CD4-positive, alpha-beta T cell treated with Interleukin-10 for 1 hour (primary cell): ENCODE results near the gene FMN2.

Experiments used
- DNase-seq: peaks from one replicate; pipeline ENCODE4 v3.0.0-alpha.2; 2020

Gene FMN2

DNA sequence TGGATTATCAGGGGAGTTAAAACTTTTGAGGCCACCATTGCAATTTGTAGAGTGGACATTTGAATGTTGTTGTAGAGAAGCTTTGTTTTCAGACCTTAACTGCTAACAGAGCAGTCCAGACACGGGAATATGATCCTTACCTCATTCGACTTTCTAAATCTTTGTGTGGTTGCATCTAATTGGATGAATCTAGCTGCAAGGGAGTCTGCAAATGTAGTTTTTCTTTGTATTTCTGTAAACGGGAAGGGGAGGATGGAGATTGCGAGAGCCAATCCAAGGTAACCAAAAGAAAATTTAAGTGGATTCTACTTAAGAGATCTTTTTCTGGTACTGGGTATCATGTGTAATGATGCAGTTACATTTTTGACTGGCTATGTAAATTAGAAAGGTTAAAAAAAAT, 110.2 kb downstream of the FMN2 start:
- no peak for DNase-seq

DNA sequence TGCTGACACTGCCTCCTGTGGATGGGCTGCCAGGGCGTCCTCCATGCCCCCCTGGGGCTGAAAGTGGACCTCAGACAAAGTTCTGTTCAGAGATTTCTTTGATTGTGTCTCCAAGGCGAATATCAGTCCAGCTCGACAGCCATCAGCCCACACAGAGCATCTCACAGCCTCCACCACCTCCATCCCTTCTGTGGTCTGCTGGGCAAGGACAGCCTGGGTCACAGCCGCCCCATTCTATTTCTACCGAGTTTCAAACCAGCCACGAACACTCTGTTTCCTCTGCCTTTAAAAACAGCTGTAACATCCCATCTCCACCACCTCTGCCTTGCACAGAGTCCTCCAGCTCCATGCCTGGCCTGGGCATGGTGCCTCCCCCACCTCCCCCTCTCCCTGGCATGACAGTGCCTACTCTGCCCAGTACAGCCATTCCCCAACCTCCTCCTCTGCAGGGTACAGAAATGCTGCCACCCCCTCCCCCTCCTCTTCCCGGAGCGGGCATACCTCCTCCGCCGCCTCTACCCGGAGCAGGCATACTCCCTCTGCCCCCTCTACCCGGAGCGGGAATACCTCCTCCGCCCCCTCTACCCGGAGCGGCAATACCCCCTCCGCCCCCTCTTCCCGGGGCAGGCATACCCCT, 115.5 kb downstream of the FMN2 start:
- no peak for DNase-seq

DNA sequence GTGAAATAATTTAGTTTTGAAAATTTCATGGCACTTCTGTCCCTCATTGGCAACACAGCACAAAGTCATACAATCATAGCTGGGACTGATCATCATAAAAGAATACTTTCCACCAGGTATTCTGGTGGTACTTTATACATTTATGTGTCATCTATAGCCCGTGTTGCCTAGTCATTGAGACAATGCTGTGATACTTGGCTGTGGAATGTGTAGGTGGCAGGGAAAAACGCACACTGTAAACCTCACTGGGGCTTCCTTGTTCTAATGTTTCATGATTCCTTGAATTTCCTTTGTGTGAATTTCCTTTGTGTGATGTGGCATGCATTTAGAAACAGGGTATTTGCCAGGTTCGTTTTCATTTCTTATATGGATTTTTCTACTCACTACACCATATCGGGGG, 118.3 kb downstream of the FMN2 start:
- no peak for DNase-seq

DNA sequence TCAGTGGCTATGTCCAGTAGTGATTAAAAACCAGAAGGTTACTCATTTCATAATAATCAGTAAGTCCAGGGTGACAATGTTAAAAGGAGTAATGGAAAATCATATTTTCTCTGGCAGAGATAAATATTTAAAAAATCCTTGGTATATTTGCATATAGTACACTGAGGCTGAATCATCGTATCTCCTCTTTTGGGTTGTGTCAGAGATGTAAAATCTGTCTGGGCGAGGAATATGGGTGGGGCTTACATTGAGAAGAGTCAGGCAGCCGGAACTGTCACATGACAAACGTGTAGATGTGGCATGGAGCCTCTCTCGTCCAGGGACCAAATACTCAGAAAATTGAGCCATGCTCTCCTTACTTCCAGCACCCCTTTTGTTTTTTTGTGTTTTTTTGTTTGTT, 120.9 kb downstream of the FMN2 start:
- no peak for DNase-seq

DNA sequence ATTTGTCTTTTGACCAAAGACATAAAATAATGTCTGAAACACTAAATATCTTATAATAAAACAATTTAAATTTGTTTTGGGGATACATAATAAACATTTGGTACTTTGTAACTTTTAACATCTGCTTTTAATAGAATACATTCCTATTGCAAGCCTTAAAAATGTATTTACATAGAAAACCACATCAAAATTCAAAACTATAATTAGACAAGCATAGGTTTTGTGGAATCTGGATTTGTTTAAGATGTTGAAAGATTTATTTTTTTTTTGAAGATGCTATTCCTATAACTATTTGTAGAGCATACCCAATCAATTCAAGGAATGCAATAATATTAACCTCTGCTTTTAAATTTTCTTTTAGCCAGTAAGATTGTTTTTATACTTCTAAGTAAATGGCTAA, 125.7 kb downstream of the FMN2 start:
- no peak for DNase-seq

- DNase-seq = no peak
These were observed 127.4 kb downstream of the FMN2 start for GRCh38 chr1:240219104-240219503.

DNA sequence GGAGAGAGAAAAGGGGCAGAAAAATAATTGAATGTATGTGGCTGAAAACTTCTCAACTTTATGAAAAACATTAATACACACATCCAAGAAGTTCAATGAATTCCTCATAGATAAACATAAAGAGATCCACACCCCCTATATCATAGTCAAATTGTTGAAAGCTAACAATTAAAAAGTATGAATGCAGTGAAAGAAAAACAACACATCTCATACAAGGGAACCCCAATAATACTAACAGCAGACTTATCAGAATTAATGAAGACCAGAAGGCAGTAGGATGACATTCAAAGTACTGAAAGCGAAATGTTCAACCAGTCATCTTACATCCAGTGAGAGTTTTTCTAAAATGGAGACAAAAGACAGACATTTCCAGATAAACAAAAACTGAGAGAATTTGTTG, 134.4 kb downstream of the FMN2 start:
- DNase-seq = no peak

GRCh38 chr1:240230816-240231215, 139.1 kb downstream of the FMN2 start:
- DNase-seq = no peak

- DNase-seq = no peak
These were observed 140.8 kb downstream of the FMN2 start for GRCh38 chr1:240232530-240232929.

DNA sequence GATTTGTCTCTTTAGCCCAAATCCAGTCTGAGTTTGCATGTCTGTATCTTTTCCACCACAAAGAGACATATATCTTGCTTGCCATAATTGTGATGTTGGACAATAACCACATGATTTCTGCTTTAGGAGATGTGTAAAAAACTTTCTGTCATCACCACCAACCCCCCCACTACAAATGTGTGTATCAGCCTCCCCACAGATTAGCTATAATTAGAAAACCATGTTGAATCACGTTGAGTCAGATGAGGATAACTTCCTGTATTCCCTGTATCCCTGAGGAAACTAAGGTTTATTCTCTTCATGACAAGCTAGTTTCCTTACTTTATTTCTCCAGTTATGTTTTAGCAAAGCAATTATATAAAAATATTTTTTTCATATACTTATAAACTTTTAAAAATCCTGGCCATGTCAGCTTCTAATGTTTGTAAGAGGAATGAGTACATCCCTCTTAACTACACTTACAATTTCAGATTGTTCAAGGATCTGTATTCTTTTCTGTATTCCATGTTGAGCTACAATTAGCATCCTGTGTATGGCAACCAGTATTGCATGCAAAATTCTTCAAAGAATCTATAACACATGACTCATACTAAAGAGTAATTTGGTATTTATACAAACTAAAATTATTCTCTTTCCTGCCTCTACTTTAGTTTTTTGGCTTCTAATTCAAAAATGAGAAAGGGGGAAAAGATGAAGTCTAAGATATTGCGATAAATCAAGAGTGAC, 143.0 kb downstream of the FMN2 start:
- DNase-seq = no peak

GRCh38 chr1:240235521-240236288, 144.0 kb downstream of the FMN2 start:
- DNase-seq = no peak

GRCh38 chr1:240237305-240237721, 145.6 kb downstream of the FMN2 start:
- DNase-seq = no peak

- DNase-seq = no peak
These were observed 147.6 kb downstream of the FMN2 start for GRCh38 chr1:240239309-240239708.

DNA sequence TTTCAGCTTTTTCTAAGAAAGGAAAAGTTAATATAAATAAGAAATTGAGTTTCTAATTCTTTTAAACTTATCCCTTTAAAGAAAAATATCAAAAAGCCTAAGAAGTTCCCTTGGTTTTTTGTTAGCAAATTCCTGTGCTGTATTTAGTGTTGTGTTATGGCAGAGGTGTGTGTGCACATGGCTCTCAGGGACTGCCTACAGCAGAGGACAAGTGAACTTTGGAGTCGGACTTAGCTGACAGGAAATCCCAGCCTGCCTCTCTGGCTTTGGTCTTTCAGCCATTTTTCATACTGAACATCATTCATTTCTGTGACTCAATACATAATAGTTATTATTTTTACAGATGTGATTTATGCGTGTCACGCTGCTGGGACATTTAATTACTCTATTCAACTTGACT, 149.6 kb downstream of the FMN2 start:
- no peak for DNase-seq

DNA sequence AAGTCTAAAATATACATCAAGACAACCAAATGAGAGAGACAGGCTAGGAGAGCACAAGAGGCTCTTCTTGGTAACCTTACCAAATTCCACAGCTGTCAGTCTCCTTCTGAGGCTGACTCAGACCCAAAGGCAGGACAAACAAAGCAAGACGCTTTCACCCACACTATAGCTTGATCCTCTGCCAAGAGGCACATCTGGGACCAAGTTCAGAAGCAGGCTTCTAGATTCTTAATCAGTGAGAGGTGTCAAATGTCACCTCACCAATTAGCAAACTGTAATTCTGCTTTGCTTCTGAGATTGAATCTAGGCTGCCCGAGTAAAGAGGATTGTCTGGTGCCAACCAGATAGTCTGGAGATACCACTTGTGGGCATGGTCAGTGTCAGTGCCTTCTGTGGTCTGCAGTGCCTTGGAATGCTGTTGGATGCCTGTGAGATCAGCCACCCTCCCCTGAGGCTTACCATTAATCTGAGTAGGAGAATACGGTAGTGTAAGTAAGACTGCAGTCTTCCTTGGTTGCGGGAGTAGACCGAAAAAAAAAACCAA, 151.0 kb downstream of the FMN2 start:
- no peak for DNase-seq

DNA sequence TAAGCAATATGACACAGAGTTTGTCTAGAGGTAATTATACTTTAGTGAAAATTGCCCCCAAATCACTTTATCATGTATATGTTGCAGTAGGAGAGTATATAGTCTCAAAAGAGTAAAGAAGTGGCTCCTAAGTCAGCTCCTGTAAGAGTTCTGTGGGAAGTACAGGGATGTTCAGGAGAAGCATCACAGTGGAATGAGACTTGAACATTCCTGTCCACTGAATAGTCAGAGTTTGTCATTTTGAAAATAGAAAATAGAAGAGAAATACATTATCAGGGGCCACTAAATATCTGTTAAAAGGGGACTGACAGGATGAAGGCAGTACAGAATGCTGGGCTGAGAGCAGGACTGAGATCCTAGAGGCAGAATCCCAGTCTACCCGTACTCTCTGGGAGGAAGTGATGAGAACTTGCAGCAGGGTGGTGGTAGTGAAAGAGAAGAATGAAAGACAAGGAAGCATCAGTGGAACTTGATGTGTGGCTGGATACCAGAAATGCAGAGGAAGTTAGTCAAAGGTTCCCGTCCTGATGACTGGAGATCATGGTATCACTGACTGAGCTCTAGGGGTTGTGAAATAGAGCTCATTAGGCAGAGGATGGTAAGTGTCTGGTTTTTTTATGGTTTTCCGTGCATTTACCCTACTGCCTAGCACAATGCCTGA, 153.4 kb downstream of the FMN2 start:
- DNase-seq = no peak

DNA sequence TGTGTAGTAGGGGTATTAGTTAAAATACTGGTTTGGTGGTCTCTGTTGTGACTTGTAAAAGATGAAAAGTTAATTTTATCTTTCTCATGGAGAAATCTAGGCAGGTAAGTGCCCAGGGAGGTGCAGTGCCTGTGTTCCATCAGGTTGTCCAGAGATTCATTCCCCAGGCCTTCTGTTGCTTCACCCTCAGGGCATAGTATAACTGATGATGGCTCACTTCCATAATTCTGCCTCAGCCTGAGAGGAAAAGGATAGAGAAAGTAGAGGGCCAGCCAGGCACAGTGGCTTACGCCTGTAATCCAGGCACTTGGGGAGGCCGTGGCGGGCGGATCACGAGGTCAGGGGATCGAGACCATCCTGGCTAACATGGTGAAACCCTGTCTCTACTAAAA, 153.9 kb downstream of the FMN2 start:
- DNase-seq = no peak

DNA sequence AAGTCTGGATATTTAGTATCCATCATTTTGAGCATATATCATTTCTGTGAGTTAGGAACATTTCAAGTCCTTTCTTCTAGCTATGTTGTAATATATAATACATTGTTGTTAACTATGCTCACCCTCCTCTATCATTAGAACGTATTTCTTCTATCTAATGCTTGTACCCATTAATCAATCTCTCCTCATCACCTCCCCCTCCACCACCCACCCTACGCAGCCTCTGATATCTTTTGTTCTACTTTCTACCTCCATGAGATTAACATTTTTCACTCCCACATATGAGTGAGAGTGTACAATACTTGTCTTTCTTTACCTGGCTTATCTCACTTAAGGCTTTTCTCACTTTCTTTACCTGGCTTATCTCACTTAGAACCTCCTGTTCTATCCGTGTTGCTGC, 156.2 kb downstream of the FMN2 start:
- no peak for DNase-seq

- DNase-seq = no peak
These were observed 162.3 kb downstream of the FMN2 start for GRCh38 chr1:240254006-240254405.

DNA sequence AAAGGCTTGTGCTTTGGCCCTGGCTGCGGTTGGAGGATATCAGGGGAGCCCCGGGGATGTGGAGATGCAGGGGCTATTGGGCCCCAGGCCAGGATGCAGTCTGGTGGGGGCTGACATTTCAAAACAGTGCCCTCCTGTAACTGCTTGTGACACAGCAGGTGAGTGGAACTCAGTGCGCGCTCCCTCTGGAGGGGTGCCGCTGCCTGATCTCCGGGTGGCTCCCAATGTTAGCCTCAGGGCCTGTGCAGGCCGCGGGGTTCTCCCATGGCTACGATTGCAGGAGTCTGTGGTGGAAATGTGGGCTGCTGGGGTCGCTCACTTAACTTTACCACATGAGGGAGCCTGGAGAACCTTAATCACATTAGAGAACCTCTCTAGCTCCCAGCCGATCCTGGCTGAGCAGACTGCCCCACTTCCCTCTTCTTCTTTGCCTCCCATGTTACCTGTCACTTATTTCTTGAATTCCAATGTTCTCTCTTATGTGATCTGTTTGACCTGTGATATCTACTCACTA, 163.2 kb downstream of the FMN2 start:
- no peak for DNase-seq

GRCh38 chr1:240255922-240256321, 164.2 kb downstream of the FMN2 start:
- DNase-seq = no peak

- DNase-seq = no peak
These were observed 165.3 kb downstream of the FMN2 start for GRCh38 chr1:240256836-240257503.

GRCh38 chr1:240258910-240259309, 167.2 kb downstream of the FMN2 start:
- DNase-seq = no peak
